Measurements from ENCODE around the gene ALMS1. TPM values are rescaled to one million over a fixed set of nuclear protein-coding genes. Genes with fewer than 3 reads are reported as not detected.
"Not testable (repeated sequence)": the region's sequence is repeated elsewhere in the genome, so short reads cannot be mapped to it uniquely, and the experiment has no call there.

ALMS1 gene, protein sequence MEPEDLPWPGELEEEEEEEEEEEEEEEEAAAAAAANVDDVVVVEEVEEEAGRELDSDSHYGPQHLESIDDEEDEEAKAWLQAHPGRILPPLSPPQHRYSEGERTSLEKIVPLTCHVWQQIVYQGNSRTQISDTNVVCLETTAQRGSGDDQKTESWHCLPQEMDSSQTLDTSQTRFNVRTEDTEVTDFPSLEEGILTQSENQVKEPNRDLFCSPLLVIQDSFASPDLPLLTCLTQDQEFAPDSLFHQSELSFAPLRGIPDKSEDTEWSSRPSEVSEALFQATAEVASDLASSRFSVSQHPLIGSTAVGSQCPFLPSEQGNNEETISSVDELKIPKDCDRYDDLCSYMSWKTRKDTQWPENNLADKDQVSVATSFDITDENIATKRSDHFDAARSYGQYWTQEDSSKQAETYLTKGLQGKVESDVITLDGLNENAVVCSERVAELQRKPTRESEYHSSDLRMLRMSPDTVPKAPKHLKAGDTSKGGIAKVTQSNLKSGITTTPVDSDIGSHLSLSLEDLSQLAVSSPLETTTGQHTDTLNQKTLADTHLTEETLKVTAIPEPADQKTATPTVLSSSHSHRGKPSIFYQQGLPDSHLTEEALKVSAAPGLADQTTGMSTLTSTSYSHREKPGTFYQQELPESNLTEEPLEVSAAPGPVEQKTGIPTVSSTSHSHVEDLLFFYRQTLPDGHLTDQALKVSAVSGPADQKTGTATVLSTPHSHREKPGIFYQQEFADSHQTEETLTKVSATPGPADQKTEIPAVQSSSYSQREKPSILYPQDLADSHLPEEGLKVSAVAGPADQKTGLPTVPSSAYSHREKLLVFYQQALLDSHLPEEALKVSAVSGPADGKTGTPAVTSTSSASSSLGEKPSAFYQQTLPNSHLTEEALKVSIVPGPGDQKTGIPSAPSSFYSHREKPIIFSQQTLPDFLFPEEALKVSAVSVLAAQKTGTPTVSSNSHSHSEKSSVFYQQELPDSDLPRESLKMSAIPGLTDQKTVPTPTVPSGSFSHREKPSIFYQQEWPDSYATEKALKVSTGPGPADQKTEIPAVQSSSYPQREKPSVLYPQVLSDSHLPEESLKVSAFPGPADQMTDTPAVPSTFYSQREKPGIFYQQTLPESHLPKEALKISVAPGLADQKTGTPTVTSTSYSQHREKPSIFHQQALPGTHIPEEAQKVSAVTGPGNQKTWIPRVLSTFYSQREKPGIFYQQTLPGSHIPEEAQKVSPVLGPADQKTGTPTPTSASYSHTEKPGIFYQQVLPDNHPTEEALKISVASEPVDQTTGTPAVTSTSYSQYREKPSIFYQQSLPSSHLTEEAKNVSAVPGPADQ (N-terminal part only)
- total RNA-seq (10 to 100 TPM; 44.1 to 55.3 TPM), polyA plus RNA-seq (ENCODE audit: insufficient read length in 2 of 2) (10 to 100 TPM; 22.0 to 29.6 TPM)
- long read RNA-seq, donor 1: 0 reads
- long read RNA-seq, donor 2: 0 reads
- long read RNA-seq, donor 3: 0 reads
- long read RNA-seq, donor 4, partial matches to known transcripts: 8 of 8 reads
- long read RNA-seq, donor 4, other reads (novel, unspliced or antisense): 0 of 8 reads

- DNase-seq (ENCODE audit: low read depth in 4 of 6, low spot score in 6 of 6): peak; percentile 65 to 96 (median 80)
- H3K36me3 ChIP-seq (ENCODE audit: control insufficient read depth, insufficient read depth, low read length): no peaks in the 10 kb centered on the region
- no peaks in the 10 kb centered on the region for H3K4me1 ChIP-seq (ENCODE audit: control insufficient read depth, insufficient read depth, low read length)
- no peaks in the 10 kb centered on the region for H3K27me3 ChIP-seq (ENCODE audit: control insufficient read depth, insufficient read depth, low read length)
- H3K27ac ChIP-seq (ENCODE audit: low read depth, low read length): peak within 1 kb of the TSS; percentile 92
- peak within 1 kb of the TSS; percentile 56 for H3K4me3 ChIP-seq (ENCODE audit: low read depth, low read length)
- no peaks in the 10 kb centered on the region for H3K9me3 ChIP-seq (ENCODE audit: control insufficient read depth, insufficient read depth, low read length)
- WGBS (ENCODE audit: insufficient coverage): under 1% methylated on average over 65 of the region's 84 CpGs
Observed at GRCh38 chr2:73385504-73386341, at the start of gene ALMS1. Gene ALMS1 (plus strand): TSS chr2:73385836. CDS start chr2:73385869, 33 bp downstream.

DNA sequence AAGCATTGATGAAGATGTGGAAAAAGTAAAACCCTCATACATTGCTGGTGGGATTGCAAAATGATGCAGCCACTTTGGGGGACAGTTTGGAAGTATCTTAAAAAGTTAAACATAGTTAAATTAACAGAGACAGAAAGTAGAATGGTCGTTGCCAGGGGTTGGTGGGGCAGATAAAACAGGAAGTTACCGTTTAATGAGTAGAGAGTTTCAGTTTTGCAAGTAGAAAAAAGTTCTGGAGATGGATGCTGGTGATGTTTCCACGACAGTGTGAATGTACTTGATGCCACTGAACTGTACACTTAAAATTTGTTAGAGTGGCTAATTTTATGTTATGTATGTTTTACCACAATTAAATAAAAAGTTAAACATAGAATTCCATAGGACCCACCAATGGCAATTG lies 47.8 kb upstream of the ALMS1 start:
- no peak for DNase-seq (ENCODE audit: low read depth in 4 of 6, low spot score in 6 of 6)
- WGBS (ENCODE audit: insufficient coverage): 43% methylated on average over 2 of the region's 3 CpGs
- Histone ChIP-seq H3K27me3 (ENCODE audit: control insufficient read depth, insufficient read depth, low read length) (no peaks in the 10 kb centered on the region), H3K4me3 (ENCODE audit: low read depth, low read length) (no peak overlapping the region), H3K4me1 (ENCODE audit: control insufficient read depth, insufficient read depth, low read length) (no peaks in the 10 kb centered on the region), H3K9me3 (ENCODE audit: control insufficient read depth, insufficient read depth, low read length) (no peaks in the 10 kb centered on the region), H3K27ac (ENCODE audit: low read depth, low read length) (no peak overlapping the region), H3K36me3 (ENCODE audit: control insufficient read depth, insufficient read depth, low read length) (no peaks in the 10 kb centered on the region)

GRCh38 chr2:73339201-73339600 lies 46.4 kb upstream of the ALMS1 start:
- no peaks in the 10 kb centered on the region for H3K9me3 ChIP-seq (ENCODE audit: control insufficient read depth, insufficient read depth, low read length)
- no peaks in the 10 kb centered on the region for H3K27me3 ChIP-seq (ENCODE audit: control insufficient read depth, insufficient read depth, low read length)
- WGBS (ENCODE audit: insufficient coverage): 55% methylated on average over 1 of the region's 3 CpGs
- DNase-seq (ENCODE audit: low read depth in 4 of 6, low spot score in 6 of 6): peak in 1 of 6 donors; percentile 87
- no peaks in the 10 kb centered on the region for H3K4me1 ChIP-seq (ENCODE audit: control insufficient read depth, insufficient read depth, low read length)
- H3K4me3 ChIP-seq (ENCODE audit: low read depth, low read length): no peak overlapping the region
- no peaks in the 10 kb centered on the region for H3K36me3 ChIP-seq (ENCODE audit: control insufficient read depth, insufficient read depth, low read length)
- no peak overlapping the region for H3K27ac ChIP-seq (ENCODE audit: low read depth, low read length)

DNA sequence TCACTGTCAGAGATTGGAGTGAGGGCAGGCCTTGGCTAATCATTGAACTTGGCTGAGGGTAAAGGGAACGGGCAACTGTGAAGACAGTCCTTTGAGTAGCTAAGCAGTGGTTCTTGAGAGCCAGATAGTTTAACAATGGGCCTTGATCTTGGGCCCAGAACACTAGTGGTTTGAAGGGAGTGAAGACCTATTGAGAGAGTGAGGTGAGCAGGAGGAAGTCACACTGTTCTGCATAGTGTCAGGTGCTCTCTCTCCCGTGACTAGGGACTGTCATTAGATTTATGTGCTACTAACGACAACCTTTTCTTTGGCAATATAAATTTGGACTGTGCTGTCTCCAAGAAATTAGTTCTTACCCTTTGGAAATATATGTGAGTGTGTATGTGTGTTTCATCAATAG lies 44.6 kb upstream of the ALMS1 start:
- Histone ChIP-seq H3K4me3 (ENCODE audit: low read depth, low read length) (no peak overlapping the region), H3K4me1 (ENCODE audit: control insufficient read depth, insufficient read depth, low read length) (no peaks in the 10 kb centered on the region), H3K27me3 (ENCODE audit: control insufficient read depth, insufficient read depth, low read length) (peaks cover 2% of the 10 kb centered on the region), H3K27ac (ENCODE audit: low read depth, low read length) (no peak overlapping the region), H3K9me3 (ENCODE audit: control insufficient read depth, insufficient read depth, low read length) (no peaks in the 10 kb centered on the region), H3K36me3 (ENCODE audit: control insufficient read depth, insufficient read depth, low read length) (no peaks in the 10 kb centered on the region)
- DNase-seq (ENCODE audit: low read depth in 4 of 6, low spot score in 6 of 6): no peak
- WGBS (ENCODE audit: insufficient coverage): 60% methylated on average over 1 of the region's 3 CpGs

DNA sequence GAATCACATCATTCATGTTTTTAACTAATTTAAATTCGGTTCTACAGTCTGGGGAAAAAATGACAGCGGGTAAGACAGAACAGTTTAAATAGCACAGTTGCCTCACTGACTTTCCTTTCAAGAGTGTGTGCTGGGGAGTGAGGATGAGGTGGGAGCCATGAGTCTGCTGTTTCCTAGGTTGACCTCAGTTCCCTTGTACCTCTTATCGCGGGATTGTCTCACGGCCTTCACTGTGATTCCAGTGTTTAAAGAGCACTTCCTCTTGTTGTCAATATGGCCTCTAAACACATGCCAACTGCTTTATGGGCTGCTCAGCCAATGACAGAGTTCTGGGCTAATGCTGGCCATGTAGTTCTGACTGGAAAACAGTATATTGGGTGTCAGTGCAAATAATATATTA lies 41.6 kb upstream of the ALMS1 start:
- Histone ChIP-seq H3K36me3 (ENCODE audit: control insufficient read depth, insufficient read depth, low read length) (no peaks in the 10 kb centered on the region), H3K4me1 (ENCODE audit: control insufficient read depth, insufficient read depth, low read length) (no peaks in the 10 kb centered on the region), H3K27ac (ENCODE audit: low read depth, low read length) (no peak overlapping the region), H3K27me3 (ENCODE audit: control insufficient read depth, insufficient read depth, low read length) (peaks cover 2% of the 10 kb centered on the region), H3K9me3 (ENCODE audit: control insufficient read depth, insufficient read depth, low read length) (no peaks in the 10 kb centered on the region), H3K4me3 (ENCODE audit: low read depth, low read length) (no peak overlapping the region)
- WGBS (ENCODE audit: insufficient coverage): 67% methylated on average over 3 of the region's 5 CpGs
- DNase-seq (ENCODE audit: low read depth in 4 of 6, low spot score in 6 of 6): no peak

DNA sequence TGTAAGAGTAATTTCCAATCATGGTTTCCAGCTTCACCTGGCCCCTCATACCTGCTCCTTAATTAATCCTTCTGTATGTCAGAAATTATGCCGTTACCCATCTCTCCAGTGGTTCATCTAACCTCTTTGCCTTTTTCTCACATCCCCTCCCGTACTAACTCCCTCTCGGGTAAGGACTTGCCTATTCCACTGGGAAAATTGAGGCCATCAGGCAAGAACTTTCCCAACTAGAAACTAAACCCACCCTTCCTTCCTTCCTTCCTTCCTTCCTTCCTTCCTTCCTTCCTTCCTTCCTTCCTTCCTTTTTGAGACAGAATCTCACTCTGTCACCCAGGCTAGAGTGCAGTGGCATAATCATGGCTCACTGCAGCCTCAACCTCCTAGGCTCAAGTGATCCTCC lies 40.9 kb upstream of the ALMS1 start:
- not testable (repeated sequence) for H3K27me3 ChIP-seq (ENCODE audit: control insufficient read depth, insufficient read depth, low read length); H3K36me3 ChIP-seq (ENCODE audit: control insufficient read depth, insufficient read depth, low read length); H3K4me1 ChIP-seq (ENCODE audit: control insufficient read depth, insufficient read depth, low read length); H3K9me3 ChIP-seq (ENCODE audit: control insufficient read depth, insufficient read depth, low read length); H3K4me3 ChIP-seq (ENCODE audit: low read depth, low read length); DNase-seq (ENCODE audit: low read depth in 4 of 6, low spot score in 6 of 6); H3K27ac ChIP-seq (ENCODE audit: low read depth, low read length)
- WGBS (ENCODE audit: insufficient coverage): 85% methylated on average over 3 of the region's 3 CpGs

DNA sequence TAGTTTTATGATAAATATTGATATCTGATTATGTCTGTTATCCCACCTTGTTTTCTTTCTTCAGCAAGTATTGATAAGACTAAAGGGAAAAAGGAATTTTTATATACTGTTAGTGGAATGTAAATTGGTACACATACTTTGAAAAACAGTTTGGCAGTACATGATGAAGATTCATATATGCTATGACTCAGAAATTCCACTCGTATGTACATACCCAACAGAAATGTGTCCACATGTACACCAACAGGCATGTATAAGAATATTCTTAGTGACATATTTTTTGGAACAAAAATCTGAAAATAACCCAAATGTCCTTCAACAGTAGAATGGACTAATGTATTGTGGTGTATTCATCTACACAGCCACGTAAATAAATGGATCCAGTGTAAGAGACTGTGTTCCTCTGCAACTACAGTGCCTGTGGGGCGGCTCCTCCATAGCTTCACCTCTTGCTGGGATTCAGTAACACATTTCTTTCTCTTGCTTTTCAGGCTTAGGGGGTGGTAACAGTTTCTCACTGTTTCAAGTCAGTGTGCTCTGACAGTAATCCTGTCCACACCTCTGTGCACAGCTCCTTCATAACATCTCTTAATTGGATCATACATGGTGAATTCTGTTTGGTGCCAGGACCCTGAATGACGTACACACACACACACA lies 35.5 kb upstream of the ALMS1 start:
- Histone ChIP-seq H3K4me3 (ENCODE audit: low read depth, low read length) (no peak overlapping the region), H3K9me3 (ENCODE audit: control insufficient read depth, insufficient read depth, low read length) (no peaks in the 10 kb centered on the region), H3K27ac (ENCODE audit: low read depth, low read length) (no peak overlapping the region), H3K27me3 (ENCODE audit: control insufficient read depth, insufficient read depth, low read length) (no peaks in the 10 kb centered on the region), H3K4me1 (ENCODE audit: control insufficient read depth, insufficient read depth, low read length) (no peaks in the 10 kb centered on the region), H3K36me3 (ENCODE audit: control insufficient read depth, insufficient read depth, low read length) (no peaks in the 10 kb centered on the region)
- no peak for DNase-seq (ENCODE audit: low read depth in 4 of 6, low spot score in 6 of 6)
- WGBS (ENCODE audit: insufficient coverage): no CpG with 5 or more reads among the region's 4 CpGs

GRCh38 chr2:73356097-73356496 lies 29.5 kb upstream of the ALMS1 start:
- DNase-seq (ENCODE audit: low read depth in 4 of 6, low spot score in 6 of 6): no peak
- WGBS (ENCODE audit: insufficient coverage): no CpG with 5 or more reads among the region's 3 CpGs
- no peaks in the 10 kb centered on the region for H3K4me1 ChIP-seq (ENCODE audit: control insufficient read depth, insufficient read depth, low read length)
- no peaks in the 10 kb centered on the region for H3K27me3 ChIP-seq (ENCODE audit: control insufficient read depth, insufficient read depth, low read length)
- no peaks in the 10 kb centered on the region for H3K9me3 ChIP-seq (ENCODE audit: control insufficient read depth, insufficient read depth, low read length)
- no peak overlapping the region for H3K4me3 ChIP-seq (ENCODE audit: low read depth, low read length)
- no peaks in the 10 kb centered on the region for H3K36me3 ChIP-seq (ENCODE audit: control insufficient read depth, insufficient read depth, low read length)
- no peak overlapping the region for H3K27ac ChIP-seq (ENCODE audit: low read depth, low read length)
